Measurements from ENCODE around the gene SMCO3.

- TF ChIP-seq RAD21 (conservative IDR thresholded peaks at IDR 0.05), result no peak
- no peak for TF ChIP-seq CTCF (IDR thresholded peaks at IDR 0.05; ENCODE audit: poor library complexity, severe bottlenecking)
- TF ChIP-seq EZH2 (IDR thresholded peaks at IDR 0.05; ENCODE audit: borderline replicate concordance, insufficient read depth, low read length, poor library complexity, severe bottlenecking), result no peak
- TF ChIP-seq POLR2AphosphoS5 (IDR thresholded peaks at IDR 0.05), result no peak
These were observed 47.2 kb downstream of the SMCO3 start for GRCh38 chr12:14766649-14767215.
